ENCODE results near the gene MRPL38. TPM values are rescaled to one million over a fixed set of nuclear protein-coding genes. Genes with fewer than 3 reads are reported as not detected.

MRPL38 gene
- total RNA-seq, 1 donor from 2014 or later: 111 TPM

DNA sequence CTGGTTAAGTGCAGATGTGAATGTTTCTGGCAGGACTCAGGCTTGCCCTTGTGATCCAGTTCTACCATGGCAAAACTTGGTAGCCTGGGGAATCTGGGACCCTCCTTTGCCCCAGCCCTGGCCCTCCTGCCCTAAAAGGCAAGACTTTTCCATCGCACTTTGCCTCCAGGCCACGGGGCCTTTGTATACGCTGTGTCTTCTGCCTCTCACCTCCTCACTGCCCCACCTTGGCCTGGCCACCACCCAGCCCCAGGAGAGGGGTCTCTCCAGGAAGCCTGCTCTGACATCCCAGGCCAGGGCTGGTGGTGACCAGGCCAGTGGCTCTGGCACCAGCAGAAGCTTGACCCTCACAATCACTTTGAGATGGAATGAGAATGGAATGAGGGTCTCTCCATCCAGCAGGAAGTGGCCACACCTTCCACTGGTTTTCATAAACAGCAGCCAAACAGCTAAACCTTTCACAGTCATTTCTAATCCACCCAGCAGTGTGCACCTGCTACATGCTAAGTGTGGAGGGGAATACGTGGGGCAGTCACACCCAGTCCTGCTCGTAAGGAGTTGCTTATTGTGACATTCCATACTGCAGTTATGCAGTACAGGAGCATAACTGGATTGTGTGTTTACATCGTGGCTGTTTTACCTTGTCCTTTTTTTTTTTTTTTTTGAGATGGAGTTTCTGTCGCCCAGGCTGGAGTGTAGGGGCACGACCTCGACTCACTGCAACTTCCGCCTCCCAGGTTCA, 1.6 kb upstream of the MRPL38 start:
- H3K9me3 Mint-ChIP-seq: no peaks in the 10 kb centered on the region
- DNase-seq (ENCODE audit: low read depth, low spot score): no peak
- no peaks in the 10 kb centered on the region for H3K36me3 Mint-ChIP-seq (ENCODE audit: low read depth)
- TF ChIP-seq, protein P1, sequence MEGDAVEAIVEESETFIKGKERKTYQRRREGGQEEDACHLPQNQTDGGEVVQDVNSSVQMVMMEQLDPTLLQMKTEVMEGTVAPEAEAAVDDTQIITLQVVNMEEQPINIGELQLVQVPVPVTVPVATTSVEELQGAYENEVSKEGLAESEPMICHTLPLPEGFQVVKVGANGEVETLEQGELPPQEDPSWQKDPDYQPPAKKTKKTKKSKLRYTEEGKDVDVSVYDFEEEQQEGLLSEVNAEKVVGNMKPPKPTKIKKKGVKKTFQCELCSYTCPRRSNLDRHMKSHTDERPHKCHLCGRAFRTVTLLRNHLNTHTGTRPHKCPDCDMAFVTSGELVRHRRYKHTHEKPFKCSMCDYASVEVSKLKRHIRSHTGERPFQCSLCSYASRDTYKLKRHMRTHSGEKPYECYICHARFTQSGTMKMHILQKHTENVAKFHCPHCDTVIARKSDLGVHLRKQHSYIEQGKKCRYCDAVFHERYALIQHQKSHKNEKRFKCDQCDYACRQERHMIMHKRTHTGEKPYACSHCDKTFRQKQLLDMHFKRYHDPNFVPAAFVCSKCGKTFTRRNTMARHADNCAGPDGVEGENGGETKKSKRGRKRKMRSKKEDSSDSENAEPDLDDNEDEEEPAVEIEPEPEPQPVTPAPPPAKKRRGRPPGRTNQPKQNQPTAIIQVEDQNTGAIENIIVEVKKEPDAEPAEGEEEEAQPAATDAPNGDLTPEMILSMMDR (conservative IDR thresholded peaks at IDR 0.05): no peak
- H3K27me3 Mint-ChIP-seq (ENCODE audit: low read depth): no peaks in the 10 kb centered on the region
- no peak overlapping the region for H3K27ac Mint-ChIP-seq (ENCODE audit: unreplicated experiment)
- peak overlapping the region; percentile 72 for H3K4me3 Mint-ChIP-seq
- peaks cover 4% of the 10 kb centered on the region for H3K4me1 Mint-ChIP-seq

DNA sequence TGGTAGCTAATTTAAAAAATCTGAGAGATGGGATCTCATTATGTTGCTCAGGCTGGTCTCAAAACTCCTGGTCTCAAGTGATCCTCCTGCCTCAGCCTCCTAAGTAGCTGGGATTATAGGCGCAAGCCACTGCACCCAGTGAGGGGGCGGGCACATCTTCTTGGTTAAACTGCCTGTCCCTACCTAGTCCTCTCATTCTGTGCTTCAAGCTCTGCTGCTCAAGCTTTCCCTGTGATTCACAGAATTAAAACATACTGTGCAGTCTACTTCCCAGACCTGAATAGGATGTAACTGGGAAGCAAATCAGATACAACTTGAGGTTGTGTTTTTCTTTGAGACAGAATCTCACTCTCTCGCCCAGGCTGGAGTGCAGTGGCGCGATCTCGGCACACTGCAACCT, 2.3 kb downstream of the MRPL38 start:
- H3K36me3 Mint-ChIP-seq (ENCODE audit: low read depth): no peaks in the 10 kb centered on the region
- H3K27ac Mint-ChIP-seq (ENCODE audit: unreplicated experiment): no peak overlapping the region
- no peak for DNase-seq (ENCODE audit: low read depth, low spot score)
- no peaks in the 10 kb centered on the region for H3K27me3 Mint-ChIP-seq (ENCODE audit: low read depth)
- peak overlapping the region; percentile 49 for H3K4me3 Mint-ChIP-seq
- H3K9me3 Mint-ChIP-seq: no peaks in the 10 kb centered on the region
- H3K4me1 Mint-ChIP-seq: peaks cover 9% of the 10 kb centered on the region
- TF ChIP-seq, protein P1 (conservative IDR thresholded peaks at IDR 0.05): no peak

DNA sequence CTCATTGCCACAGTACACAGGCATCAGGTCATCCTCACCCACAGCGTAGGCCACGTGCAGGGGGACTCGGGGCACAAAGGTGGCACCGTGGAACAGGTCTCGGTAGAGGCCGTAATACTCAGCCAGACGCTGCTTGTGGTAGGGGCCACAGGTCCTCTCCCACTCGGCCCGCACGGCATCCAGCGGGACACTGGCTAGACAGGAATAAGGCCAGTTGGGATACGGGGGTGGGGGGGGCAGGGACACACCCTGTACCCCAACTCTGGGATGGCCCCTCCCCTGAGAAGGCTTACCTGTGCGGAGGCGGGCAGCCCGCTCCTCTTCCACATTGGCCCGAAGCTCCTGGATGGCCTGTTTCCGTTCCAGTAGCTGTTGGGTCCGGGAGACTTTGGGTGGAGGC, 3.0 kb downstream of the MRPL38 start:
- Mint-ChIP-seq H3K9me3 (no peaks in the 10 kb centered on the region), H3K4me3 (peak overlapping the region; percentile 74), H3K36me3 (ENCODE audit: low read depth) (no peaks in the 10 kb centered on the region), H3K4me1 (peaks cover 11% of the 10 kb centered on the region), H3K27ac (ENCODE audit: unreplicated experiment) (no peak overlapping the region), H3K27me3 (ENCODE audit: low read depth) (no peaks in the 10 kb centered on the region)
- no peak for DNase-seq (ENCODE audit: low read depth, low spot score)
- TF ChIP-seq, protein P1 (conservative IDR thresholded peaks at IDR 0.05): no peak

DNA sequence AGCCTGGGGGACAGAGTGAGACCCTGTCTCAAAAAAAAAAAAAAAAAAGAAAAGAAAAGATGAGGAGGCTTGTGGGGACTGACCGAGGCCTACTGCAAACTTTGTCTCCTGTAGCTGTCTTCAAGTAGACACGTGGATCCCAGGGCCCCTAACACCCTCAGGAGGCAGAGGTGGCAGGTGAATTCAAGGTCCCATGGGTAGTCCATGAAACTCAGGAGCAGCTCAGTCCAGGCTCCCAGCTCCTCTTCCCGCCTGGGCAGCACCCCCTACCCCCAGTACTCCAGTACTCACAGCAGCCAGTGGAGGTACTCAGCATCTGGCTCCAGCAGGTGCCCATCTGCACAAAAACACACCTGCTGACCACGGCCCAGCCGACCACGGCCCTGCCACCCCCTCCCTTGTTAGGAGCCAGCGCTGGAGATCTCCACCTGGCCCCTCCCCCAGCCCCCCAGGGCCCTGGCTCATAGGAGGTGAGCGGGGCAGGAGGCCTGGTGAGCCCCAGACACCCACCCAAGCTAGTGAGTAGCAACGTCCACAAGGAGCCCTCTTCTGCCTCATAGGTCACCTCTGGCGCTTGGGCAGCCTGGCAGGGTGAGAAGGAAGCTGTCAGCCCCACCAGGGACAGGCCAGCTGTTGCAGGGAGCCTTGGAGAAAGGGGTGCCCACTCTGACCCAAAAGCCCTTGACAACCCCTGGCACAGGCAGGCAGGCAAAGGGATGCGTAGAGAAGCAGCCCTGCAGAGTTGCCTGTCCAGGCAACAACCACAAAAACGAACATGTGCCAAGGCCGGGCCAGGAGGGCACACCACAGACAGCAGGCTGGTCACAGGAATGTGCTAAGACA, 3.8 kb downstream of the MRPL38 start:
- TF ChIP-seq, protein P1 (conservative IDR thresholded peaks at IDR 0.05): no peak
- Mint-ChIP-seq H3K4me3 (peak overlapping the region; percentile 74), H3K27me3 (ENCODE audit: low read depth) (no peaks in the 10 kb centered on the region), H3K4me1 (peaks cover 13% of the 10 kb centered on the region), H3K9me3 (no peaks in the 10 kb centered on the region), H3K36me3 (ENCODE audit: low read depth) (no peaks in the 10 kb centered on the region), H3K27ac (ENCODE audit: unreplicated experiment) (no peak overlapping the region)
- DNase-seq (ENCODE audit: low read depth, low spot score): no peak

DNA sequence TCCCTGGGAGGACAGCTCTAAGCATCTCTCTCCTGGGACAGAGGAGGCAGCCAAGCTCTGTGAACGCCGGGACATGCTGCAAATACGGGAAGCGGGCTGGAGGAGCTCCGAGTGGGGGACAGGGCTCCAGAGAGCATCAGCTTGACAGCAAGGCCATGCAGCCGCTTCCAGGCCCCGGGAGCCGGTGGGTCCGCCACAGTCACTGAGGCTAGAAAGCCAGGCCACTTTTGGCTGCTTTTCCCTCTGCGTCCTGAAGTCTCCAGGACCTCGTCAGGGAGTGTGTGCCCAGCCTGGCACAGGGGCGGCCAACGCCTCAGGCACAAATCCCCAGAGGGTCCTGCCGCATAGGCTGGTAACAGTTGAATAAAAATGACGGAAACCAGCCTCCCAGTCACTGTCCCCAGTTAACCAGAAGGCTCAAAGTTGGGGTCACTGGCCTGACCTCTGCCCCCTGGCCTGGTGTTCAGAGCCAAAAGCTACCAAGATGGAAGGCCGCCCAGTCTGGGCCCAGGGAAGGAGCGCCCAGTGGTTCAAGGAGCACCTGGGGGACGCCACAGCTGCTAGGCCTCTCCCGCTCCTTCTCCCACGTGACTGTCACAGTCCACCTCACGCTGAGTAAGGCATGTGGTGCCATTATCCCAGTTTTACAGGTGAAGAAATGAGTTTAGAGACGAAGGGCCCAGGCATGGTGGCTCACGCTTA, 4.8 kb downstream of the MRPL38 start:
- TF ChIP-seq, protein P1 (conservative IDR thresholded peaks at IDR 0.05): no peak
- peaks cover 6% of the 10 kb centered on the region for H3K27me3 Mint-ChIP-seq (ENCODE audit: low read depth)
- H3K27ac Mint-ChIP-seq (ENCODE audit: unreplicated experiment): no peak overlapping the region
- H3K36me3 Mint-ChIP-seq (ENCODE audit: low read depth): peaks cover 4% of the 10 kb centered on the region
- H3K4me3 Mint-ChIP-seq: peak overlapping the region; percentile 41
- DNase-seq (ENCODE audit: low read depth, low spot score): no peak
- H3K4me1 Mint-ChIP-seq: peaks cover 23% of the 10 kb centered on the region
- H3K9me3 Mint-ChIP-seq: no peaks in the 10 kb centered on the region
